Spleen (tissue), 13 donors: ENCODE results near the gene LIPE. TPM values are rescaled to one million over a fixed set of nuclear protein-coding genes. Genes with fewer than 3 reads are reported as not detected.

ENCODE experiments used
- DNase-seq: peaks from one replicate; pipeline ENCODE4 v3.0.0-alpha.2; 2020
- H3K27ac ChIP-seq, 8 donors: fragments of 200-600 bp; sonication (generic) in 7 of 8; 1 replicate in 4 of 8; 2 replicates in 4 of 8; pipeline versions ENCODE4 v1.5.0 to v1.8.0; 2016 to 2021; ENCODE audit warnings: inconsistent platforms in 4 of 8, mild to moderate bottlenecking in 4 of 8, moderate library complexity in 1 of 8
- H3K27me3 ChIP-seq, 7 donors: fragments of 200-600 bp; sonication (generic) in 6 of 7; replicated peaks in 1 of 7; 1 replicate in 4 of 7; 2 replicates in 3 of 7; pipeline versions ENCODE4 v1.5.0 to v1.8.0; 2016 to 2021; ENCODE audit warnings: inconsistent platforms in 3 of 7, mild to moderate bottlenecking in 1 of 7
- H3K36me3 ChIP-seq, 6 donors: fragments of 200-600 bp; sonication (generic) in 5 of 6; 1 replicate in 4 of 6; 2 replicates in 2 of 6; pipeline versions ENCODE4 v1.5.0 to v1.8.0; 2016 to 2021; ENCODE audit warnings: inconsistent platforms in 2 of 6
- H3K4me1 ChIP-seq, 6 donors: fragments of 200-600 bp; sonication (generic) in 5 of 6; 1 replicate in 3 of 6; 2 replicates in 3 of 6; pipeline versions ENCODE4 v1.5.0 to v1.8.0; 2016 to 2021; ENCODE audit warnings: inconsistent platforms in 3 of 6
- H3K4me3 ChIP-seq, 8 donors: fragments of 200-600 bp; sonication (generic) in 7 of 8; 1 replicate in 4 of 8; 2 replicates in 4 of 8; pipeline versions ENCODE4 v1.5.0 to v1.8.0; 2016 to 2021; ENCODE audit warnings: inconsistent platforms in 4 of 8, mild to moderate bottlenecking in 4 of 8, moderate library complexity in 2 of 8
- H3K9me3 ChIP-seq, 8 donors: fragments of 200-600 bp; sonication (generic) in 7 of 8; 1 replicate in 4 of 8; 2 replicates in 4 of 8; pipeline versions ENCODE4 v1.5.0 to v1.8.0; 2016 to 2021; ENCODE audit warnings: inconsistent platforms in 4 of 8
- POLR2A ChIP-seq, 3 donors: fragments of 450-650 bp; IDR thresholded peaks; one replicate each; pipeline ENCODE4 v1.5.1; 2017; ENCODE audit warnings: antibody characterized with exemption in 3 of 3, mild to moderate bottlenecking in 1 of 3
- POLR2AphosphoS5 ChIP-seq, 3 donors: sonication (generic); formaldehyde crosslinking; IDR thresholded peaks; one replicate each; pipeline ENCODE4 v1.5.1; 2017; ENCODE audit warnings: antibody characterized with exemption in 3 of 3
- WGBS, 5 donors: extraction: QIAGEN DNeasy Blood & Tissue Kit in 3 of 5; methylation state at CpG; one replicate each; pipeline versions ENCODE4 v1.1.5 to v1.1.7; 2013 to 2018; 5-methylcytosine and 5-hydroxymethylcytosine counted together
- intact Hi-C: fragments of 100-400 bp; cut with DNase I; formaldehyde crosslinking; loops from one replicate; pipeline ENCODE4 v1.15.0; 2023; ENCODE audit warnings: low total_unique reads
- long read RNA-seq, 2 donors: transcript quantifications; one replicate each; lab custom pipeline, GENCODE V29; 2026
- polyA plus RNA-seq, 3 donors: library from polyadenylated mRNA; stranded (reverse); fragments of 200-250 nt; gene quantifications; one replicate each; pipeline ENCODE4 v1.2.1, GENCODE V29; 2013
- total RNA-seq, 7 donors: library from RNA; depleted of rRNA in 3 of 7; stranded (reverse); fragments of >200 nt in 3 of 7; fragmentation: NEBNext Ultra II Directional in 4 of 7; extraction: Animal tissue kit (Norgen Biotek cat#: 25700) in 4 of 7; gene quantifications; one replicate each; pipeline versions ENCODE4 v1.1.0 to v1.2.1, GENCODE V29; 2016 to 2021
- TF ChIP-seq, protein P1 (sequence below), 11 experiments: fragments of 200-600 bp in 7 of 11; fragments of 450-650 bp in 4 of 11; sonication (generic) in 4 of 11; IDR thresholded peaks in 8 of 11; conservative IDR thresholded peaks in 3 of 11; 1 replicate in 7 of 11; 2 replicates in 4 of 11; pipeline versions ENCODE4 v1.4.0 to v1.8.0; 2016 to 2021; ENCODE audit warnings: antibody characterized with exemption in 11 of 11, inconsistent platforms in 4 of 11, mild to moderate bottlenecking in 1 of 11
- donor health status: healthy with polysubstance abuse.
- donor health status: DM: no; HTN: no; CAD: no; lungs with moderate emphysema.
- donor health status: DM: no; HTN: no; CAD: no.
- donor health status: Bipolar disorder and iron deficiency.
- donor health status: healthy.
- donor health status: DM: no; HTN: no; CAD: no.
- donor health status: DM: yes; HTN: yes; CAD: no.

The LIPE gene, protein sequence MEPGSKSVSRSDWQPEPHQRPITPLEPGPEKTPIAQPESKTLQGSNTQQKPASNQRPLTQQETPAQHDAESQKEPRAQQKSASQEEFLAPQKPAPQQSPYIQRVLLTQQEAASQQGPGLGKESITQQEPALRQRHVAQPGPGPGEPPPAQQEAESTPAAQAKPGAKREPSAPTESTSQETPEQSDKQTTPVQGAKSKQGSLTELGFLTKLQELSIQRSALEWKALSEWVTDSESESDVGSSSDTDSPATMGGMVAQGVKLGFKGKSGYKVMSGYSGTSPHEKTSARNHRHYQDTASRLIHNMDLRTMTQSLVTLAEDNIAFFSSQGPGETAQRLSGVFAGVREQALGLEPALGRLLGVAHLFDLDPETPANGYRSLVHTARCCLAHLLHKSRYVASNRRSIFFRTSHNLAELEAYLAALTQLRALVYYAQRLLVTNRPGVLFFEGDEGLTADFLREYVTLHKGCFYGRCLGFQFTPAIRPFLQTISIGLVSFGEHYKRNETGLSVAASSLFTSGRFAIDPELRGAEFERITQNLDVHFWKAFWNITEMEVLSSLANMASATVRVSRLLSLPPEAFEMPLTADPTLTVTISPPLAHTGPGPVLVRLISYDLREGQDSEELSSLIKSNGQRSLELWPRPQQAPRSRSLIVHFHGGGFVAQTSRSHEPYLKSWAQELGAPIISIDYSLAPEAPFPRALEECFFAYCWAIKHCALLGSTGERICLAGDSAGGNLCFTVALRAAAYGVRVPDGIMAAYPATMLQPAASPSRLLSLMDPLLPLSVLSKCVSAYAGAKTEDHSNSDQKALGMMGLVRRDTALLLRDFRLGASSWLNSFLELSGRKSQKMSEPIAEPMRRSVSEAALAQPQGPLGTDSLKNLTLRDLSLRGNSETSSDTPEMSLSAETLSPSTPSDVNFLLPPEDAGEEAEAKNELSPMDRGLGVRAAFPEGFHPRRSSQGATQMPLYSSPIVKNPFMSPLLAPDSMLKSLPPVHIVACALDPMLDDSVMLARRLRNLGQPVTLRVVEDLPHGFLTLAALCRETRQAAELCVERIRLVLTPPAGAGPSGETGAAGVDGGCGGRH
- total RNA-seq, result 10 to 100 TPM; 20.7 to 43.7 (median 25.3) TPM
- 10 to 100 TPM; 20.6 to 39.5 (median 21.1) TPM for polyA plus RNA-seq
- long read RNA-seq, donor 1, partial matches to known transcripts, result 0 of 6 reads
- long read RNA-seq, donor 1, other reads (novel, unspliced or antisense), result 5 of 6 reads
- long read RNA-seq, donor 2, result 0 reads

DNA sequence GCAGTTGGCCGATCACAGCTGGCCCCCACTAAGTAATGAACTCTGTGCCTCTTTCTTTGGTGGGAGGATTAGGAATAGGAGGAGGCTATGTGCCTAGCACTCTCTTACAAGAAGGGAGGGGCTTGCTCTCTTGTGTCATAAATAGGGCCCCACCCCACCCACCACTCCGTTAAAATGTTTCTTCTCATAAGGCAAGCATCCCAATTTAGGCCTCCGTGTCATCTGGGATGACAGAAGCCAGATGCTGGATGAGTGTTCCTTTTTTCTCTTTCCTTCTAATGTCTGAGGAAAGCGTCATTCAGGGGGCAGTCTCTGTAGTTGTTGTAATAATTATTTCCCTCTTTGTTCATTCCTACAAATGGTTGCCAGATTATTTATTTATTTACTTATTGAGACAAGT lies at the start of gene LIPE:
Gene LIPE, minus strand, starts transcription at position 76 of the 400 bp plus-strand sequence. CDS start 239 bp downstream, outside the sequence.
- Histone ChIP-seq H3K9me3 (no peaks in the 10 kb centered on the region), H3K4me3 (no peak within 1 kb of the TSS), H3K4me1 (peaks cover 7 to 29% (median 21%) of the 10 kb centered on the region in 6 donors), H3K36me3 (no peaks in the 10 kb centered on the region), H3K27ac (peak within 1 kb of the TSS in 3 of 8 donors; percentile 3 to 44 (median 23)), H3K27me3 (peaks cover 0 to 7% (median 0%) of the 10 kb centered on the region in 7 donors)
- no peak for DNase-seq
- intact Hi-C loops, result no loop called here
- TF ChIP-seq POLR2A (IDR thresholded peaks at IDR 0.05), result no peak
- no peak for TF ChIP-seq POLR2AphosphoS5 (IDR thresholded peaks at IDR 0.05)
- TF ChIP-seq, protein P1, sequence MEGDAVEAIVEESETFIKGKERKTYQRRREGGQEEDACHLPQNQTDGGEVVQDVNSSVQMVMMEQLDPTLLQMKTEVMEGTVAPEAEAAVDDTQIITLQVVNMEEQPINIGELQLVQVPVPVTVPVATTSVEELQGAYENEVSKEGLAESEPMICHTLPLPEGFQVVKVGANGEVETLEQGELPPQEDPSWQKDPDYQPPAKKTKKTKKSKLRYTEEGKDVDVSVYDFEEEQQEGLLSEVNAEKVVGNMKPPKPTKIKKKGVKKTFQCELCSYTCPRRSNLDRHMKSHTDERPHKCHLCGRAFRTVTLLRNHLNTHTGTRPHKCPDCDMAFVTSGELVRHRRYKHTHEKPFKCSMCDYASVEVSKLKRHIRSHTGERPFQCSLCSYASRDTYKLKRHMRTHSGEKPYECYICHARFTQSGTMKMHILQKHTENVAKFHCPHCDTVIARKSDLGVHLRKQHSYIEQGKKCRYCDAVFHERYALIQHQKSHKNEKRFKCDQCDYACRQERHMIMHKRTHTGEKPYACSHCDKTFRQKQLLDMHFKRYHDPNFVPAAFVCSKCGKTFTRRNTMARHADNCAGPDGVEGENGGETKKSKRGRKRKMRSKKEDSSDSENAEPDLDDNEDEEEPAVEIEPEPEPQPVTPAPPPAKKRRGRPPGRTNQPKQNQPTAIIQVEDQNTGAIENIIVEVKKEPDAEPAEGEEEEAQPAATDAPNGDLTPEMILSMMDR (IDR thresholded peaks at IDR 0.05 in 8 of 11, conservative IDR thresholded peaks at IDR 0.05 in 3 of 11), result no peak
- WGBS, 5 donors, result 69 to 85% (median 76%) methylated on average over 4 of the region's 4 CpGs

DNA sequence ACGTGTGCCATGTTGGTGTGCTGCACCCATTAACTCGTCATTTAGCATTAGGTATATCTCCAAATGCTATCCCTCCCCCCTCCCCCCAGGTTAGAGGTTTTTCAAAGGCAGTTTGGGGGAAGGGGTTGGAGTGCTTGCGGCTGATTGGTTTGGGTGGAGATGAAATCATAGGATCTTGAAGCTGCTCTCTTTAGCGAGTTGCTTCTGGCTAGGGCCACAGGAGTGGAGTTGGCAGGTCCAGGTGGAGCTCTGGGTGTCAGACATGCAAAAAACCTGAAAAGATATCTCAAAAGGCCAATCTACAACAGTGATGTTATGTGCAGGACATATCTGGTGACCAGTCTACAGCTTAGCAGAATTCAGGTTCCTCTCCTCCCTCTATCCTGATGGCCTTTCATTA lies 48.2 kb upstream of the LIPE start:
- intact Hi-C loops, result no loop called here
- WGBS, 5 donors, result 82 to 95% (median 92%) methylated on average over 3 to 4 of the region's 4 CpGs
- TF ChIP-seq, protein P1 (IDR thresholded peaks at IDR 0.05 in 8 of 11, conservative IDR thresholded peaks at IDR 0.05 in 3 of 11), result no peak

DNA sequence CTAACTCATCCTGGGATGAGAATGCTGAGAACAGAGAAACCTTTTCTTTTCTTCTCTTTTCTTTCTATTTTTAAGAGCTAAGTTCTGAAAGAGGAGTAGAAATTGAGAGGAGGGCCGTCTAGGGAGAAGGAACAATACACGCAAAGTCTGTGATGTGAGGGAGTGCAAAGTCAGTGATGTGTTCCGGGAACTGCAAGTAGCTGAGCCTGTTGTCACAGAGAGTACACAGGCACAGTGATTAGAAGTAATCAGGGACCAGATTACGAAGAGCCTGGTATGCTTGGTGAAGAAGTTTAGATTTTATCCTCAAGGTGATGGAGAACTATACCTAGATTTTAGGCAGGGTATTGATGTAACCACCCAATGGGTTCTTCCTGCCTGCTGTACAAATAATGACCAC lies 47.6 kb upstream of the LIPE start:
- H3K4me1 ChIP-seq, result peaks cover 0 to 10% (median 5%) of the 10 kb centered on the region in 6 donors
- H3K27me3 ChIP-seq, result no peaks in the 10 kb centered on the region
- no peaks in the 10 kb centered on the region for H3K9me3 ChIP-seq
- TF ChIP-seq, protein P1 (IDR thresholded peaks at IDR 0.05 in 8 of 11, conservative IDR thresholded peaks at IDR 0.05 in 3 of 11), result no peak
- TF ChIP-seq POLR2A (IDR thresholded peaks at IDR 0.05), result no peak
- no peak for TF ChIP-seq POLR2AphosphoS5 (IDR thresholded peaks at IDR 0.05)
- DNase-seq, result no peak
- WGBS, 5 donors, result 83 to 94% (median 86%) methylated on average over 4 of the region's 4 CpGs
- H3K27ac ChIP-seq, result no peak overlapping the region
- no peaks in the 10 kb centered on the region for H3K36me3 ChIP-seq
- intact Hi-C loops, result no loop called here
- no peak overlapping the region for H3K4me3 ChIP-seq

More for the DNA sequence above, 48.2 kb upstream of the LIPE start:
- H3K4me3 ChIP-seq, result no peak overlapping the region
- DNase-seq, result no peak
- no peak overlapping the region for H3K27ac ChIP-seq
- peaks cover 0 to 10% (median 4%) of the 10 kb centered on the region in 6 donors for H3K4me1 ChIP-seq
- H3K27me3 ChIP-seq, result no peaks in the 10 kb centered on the region
- H3K9me3 ChIP-seq, result no peaks in the 10 kb centered on the region
- H3K36me3 ChIP-seq, result no peaks in the 10 kb centered on the region
